Stimulated activated CD4-positive, alpha-beta T cell treated with anti-CD3 and anti-CD28 coated beads, TNF-alpha, amount 100 ng/mL, for 1 hour (primary cell): ENCODE results near the gene SSMEM1.
"Not testable (repeated sequence)": the region's sequence is repeated elsewhere in the genome, so short reads cannot be mapped to it uniquely, and the experiment has no call there.

ENCODE experiments used
- DNase-seq, 3 donors: peaks; one replicate each; pipeline ENCODE4 v3.0.0-alpha.2; 2020; ENCODE audit warnings: low read depth in 3 of 3, low spot score in 1 of 3

SSMEM1 gene

DNA sequence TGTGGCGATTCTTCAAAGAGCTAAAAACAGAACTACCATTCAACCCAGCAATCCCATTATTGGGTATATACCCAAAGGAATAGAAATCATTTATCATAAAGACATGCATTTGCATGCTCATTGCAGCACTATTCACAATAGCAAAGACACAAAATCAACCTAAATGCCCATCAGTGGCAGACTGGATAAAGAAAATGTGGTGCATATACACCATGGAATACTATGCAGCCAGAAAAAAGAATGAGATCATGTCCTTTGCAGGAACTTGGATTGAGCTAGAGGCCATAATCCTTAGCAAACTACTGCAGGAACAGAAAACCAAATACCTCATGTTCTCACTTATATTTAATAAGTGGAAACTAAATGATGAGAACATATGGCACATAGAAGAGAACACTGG is 38.8 kb downstream of the SSMEM1 start:
- not testable (repeated sequence) for DNase-seq

DNA sequence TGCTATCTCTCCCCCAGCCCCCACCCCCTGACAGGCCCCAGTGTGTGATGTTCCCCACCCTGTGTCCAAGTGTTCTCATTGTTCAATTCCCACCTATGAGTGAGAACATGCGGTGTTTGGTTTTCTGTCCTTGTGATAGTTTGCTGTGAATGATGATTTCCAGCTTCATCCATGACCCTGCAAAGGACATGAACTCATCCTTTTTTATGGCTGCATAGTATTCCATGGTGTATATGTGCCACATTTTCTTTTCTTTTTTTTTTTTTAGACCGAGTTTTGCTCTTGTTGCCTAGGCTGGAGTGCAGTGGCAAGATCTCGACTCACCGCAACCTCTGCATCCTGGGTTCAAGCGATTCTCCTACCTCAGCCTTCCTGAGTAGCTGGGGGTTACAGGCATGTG is 41.2 kb downstream of the SSMEM1 start:
- DNase-seq, result not testable (repeated sequence)

DNA sequence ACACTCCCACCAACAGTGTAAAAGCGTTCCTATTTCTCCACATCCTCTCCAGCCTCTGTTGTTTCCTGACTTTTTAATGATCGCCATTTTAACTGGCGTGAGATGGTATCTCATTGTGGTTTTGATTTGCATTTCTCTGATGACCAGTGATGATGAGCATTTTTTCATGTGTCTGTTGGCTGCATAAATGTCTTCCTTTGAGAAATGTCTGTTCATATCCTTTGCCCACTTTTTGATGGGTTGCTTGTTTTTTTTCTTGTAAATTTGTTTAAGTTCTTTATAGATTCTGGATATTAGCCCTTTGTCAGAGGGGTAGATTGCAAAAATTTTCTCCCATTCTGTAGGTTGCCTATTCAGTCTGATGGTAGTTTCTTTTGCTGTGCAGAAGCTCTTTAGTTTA is 42.0 kb downstream of the SSMEM1 start:
- DNase-seq, result not testable (repeated sequence)

DNA sequence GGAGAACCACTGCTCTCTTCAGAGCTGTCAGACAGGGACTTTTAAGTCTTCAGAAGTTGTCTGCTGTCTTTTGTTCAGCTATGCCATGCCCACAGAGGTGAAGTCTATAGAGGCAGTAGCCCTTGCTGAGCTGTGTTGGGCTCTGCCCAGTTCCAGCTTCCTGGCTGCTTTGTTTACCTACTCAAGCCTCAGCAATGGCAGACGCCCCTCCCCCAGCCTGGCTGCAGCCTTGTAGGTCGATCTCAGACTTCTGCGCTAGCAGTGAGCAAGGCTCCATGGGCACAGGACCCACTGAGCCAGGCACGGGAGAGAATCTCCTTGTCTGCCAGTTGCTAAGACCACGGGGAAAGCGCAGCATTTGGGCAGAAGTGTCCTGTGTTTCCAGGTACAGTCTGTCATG is 46.9 kb downstream of the SSMEM1 start:
- DNase-seq, result no peak

DNA sequence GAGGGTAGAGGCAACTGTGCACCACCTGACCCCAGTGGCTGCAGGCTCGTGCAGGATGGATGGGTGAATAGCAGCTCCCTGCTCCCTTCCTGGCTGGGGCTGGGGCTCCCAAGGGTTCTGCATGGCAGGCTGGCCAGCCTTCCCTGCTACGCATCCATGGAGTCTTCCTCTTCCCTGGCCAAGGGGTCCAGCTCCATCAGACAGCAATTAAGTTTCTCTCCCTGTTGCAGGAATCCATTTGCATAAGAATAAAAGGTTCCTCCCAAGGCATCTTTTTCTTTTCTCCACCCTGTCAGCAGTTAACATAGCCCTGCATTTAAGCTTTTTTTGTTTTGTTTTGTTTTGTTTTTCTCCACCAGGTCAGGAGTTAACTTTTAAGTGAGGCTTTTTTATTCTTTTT is 49.0 kb downstream of the SSMEM1 start:
- no peak for DNase-seq

DNA sequence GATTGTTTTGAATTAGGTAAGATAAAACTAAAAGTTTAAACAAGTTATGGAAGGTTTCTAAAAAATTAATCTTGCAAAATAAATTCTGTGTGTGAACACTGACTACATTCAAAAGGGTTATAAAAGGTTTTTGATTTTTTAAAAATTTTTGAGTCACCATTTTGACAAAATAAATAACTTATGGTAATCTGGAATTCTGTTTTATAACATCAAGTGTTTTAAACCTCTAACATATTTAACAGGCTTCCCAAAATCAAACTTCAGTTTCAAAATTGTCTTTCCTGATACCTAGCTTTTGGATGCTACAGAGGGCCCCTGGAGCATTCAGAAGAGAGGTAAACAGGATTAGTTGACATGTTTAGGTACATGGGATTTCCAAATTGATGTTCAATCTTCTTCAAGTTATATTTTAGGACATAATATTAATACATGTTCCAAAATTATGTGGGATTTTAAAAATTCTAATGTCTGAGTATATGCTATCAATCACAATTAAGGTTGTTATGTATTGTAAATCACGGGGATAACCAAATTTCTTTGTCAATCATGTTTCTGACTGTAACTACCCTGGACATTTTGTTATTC is 50.9 kb downstream of the SSMEM1 start:
- no peak for DNase-seq

DNA sequence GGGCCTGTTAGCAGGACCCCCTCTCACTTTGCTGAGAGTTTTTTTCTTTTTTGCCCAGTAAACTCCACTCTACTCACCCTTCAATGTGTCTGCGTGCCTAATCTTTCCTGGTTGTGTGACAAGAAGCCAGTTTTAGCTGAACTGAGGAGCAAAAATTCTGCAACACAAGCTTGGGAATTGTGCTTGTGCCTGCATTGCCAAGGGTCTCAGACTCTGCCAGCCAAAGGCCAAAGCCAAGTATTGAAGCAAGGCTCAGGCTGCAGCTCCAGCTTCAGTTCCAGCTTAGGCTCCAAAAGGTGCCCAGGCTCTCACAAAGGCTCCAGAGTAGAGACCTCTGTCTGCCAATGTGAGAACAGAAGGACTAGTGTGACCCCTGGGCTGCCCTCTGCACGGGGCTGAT is 54.8 kb downstream of the SSMEM1 start:
- DNase-seq, result no peak

DNA sequence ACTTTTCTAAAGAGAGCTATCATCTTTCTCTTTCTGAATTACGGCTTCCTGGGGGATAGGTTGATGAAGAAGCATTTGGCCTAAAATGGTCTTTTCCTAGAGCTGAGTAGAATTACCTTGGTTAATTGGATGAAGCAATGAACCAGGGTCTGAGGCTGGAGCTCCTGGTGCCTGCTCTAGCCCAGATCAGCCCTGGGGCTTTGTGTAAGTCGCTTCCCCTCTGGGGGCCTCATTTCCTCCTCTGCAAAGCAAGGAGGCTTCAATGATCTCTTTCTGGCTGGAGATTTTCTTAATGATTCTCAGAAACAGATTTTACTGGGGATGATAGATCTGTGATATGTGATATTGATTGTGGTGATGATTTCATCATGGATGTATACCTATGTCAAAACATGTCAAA is 55.5 kb downstream of the SSMEM1 start:
- DNase-seq, result no peak
